Hepatocyte (in vitro differentiated cells): ENCODE measurements around the gene DNM2. TPM values are rescaled to one million over a fixed set of nuclear protein-coding genes. Genes with fewer than 3 reads are reported as not detected.

Experiments
- DNase-seq: peaks from one replicate; pipeline ENCODE4 v3.0.0-alpha.2; 2016; ENCODE audit warnings: low spot score
- H2AFZ ChIP-seq: fragments of 200-600 bp; sonication (generic); 2 replicates; pipeline ENCODE4 v1.6.0; 2016; ENCODE audit warnings: antibody characterized with exemption, mild to moderate bottlenecking
- H3K27ac ChIP-seq: fragments of 200-600 bp; sonication (generic); 2 replicates; pipeline ENCODE4 v1.5.1; 2016; ENCODE audit warnings: mild to moderate bottlenecking
- H3K27me3 ChIP-seq: fragments of 200-600 bp; sonication (generic); 2 replicates; pipeline ENCODE4 v1.6.1; 2016
- H3K36me3 ChIP-seq: fragments of 200-600 bp; sonication (generic); replicated peaks from 2 replicates; pipeline ENCODE4 v1.5.1; 2016; ENCODE audit warnings: low read depth; ENCODE audit not compliant: insufficient read depth
- H3K4me1 ChIP-seq: fragments of 200-600 bp; sonication (generic); 2 replicates; pipeline ENCODE4 v1.5.1; 2016; ENCODE audit warnings: mild to moderate bottlenecking, moderate library complexity; ENCODE audit not compliant: insufficient read depth
- H3K4me2 ChIP-seq: fragments of 200-600 bp; sonication (generic); 2 replicates; pipeline ENCODE4 v1.6.0; 2016
- H3K4me3 ChIP-seq: fragments of 200-600 bp; sonication (generic); 2 replicates; pipeline ENCODE4 v1.5.1; 2016; ENCODE audit warnings: mild to moderate bottlenecking
- H3K79me2 ChIP-seq: fragments of 200-600 bp; sonication (generic); 2 replicates; pipeline ENCODE4 v1.6.0; 2017; ENCODE audit warnings: mild to moderate bottlenecking
- H3K9me2 ChIP-seq: fragments of 200-600 bp; sonication (generic); replicated peaks from 2 replicates; pipeline ENCODE4 v1.6.0; 2017; ENCODE audit warnings: mild to moderate bottlenecking; ENCODE audit not compliant: insufficient read depth
- H3K9me3 ChIP-seq: fragments of 200-600 bp; sonication (generic); 2 replicates; pipeline ENCODE4 v1.5.1; 2016; ENCODE audit warnings: low read depth, mild to moderate bottlenecking
- H4K20me1 ChIP-seq: fragments of 200-600 bp; sonication (generic); 2 replicates; pipeline ENCODE4 v1.6.0; 2016; ENCODE audit warnings: mild to moderate bottlenecking; ENCODE audit not compliant: insufficient read depth, poor library complexity, severe bottlenecking
- EZH2 ChIP-seq: fragments of 200-600 bp; sonication (generic); IDR thresholded peaks from 2 replicates; pipeline ENCODE4 v1.6.1; 2016; ENCODE audit warnings: antibody characterized with exemption, mild to moderate bottlenecking, borderline replicate concordance
- EZH2phosphoT487 ChIP-seq: fragments of 200-600 bp; sonication (generic); IDR thresholded peaks from one replicate; pipeline ENCODE4 v1.6.1; 2018; ENCODE audit warnings: antibody characterized with exemption, mild to moderate bottlenecking, low read depth, moderate library complexity; ENCODE audit not compliant: unreplicated experiment, severe bottlenecking
- WGBS: methylation state at CpG from one replicate; pipeline ENCODE4 v1.1.6; 2016; ENCODE audit warnings: low lambda C conversion rate; ENCODE audit errors: missing lambda C conversion rate; 5-methylcytosine and 5-hydroxymethylcytosine counted together
- polyA plus RNA-seq: library from polyadenylated mRNA; unstranded; fragments of >200 nt; fragmentation: Nextera tagmentation; extraction: Ambion mirVana; gene quantifications from 2 replicates; pipeline ENCODE4 v1.2.1, GENCODE V29; 2016
- total RNA-seq: library from RNA; depleted of rRNA; stranded (reverse); fragments of >200 nt; gene quantifications from 2 replicates; pipeline ENCODE4 v1.2.3, GENCODE V29; 2014
- TF ChIP-seq, protein P1 (sequence below): fragments of 200-600 bp; sonication (generic); IDR thresholded peaks from 2 replicates; pipeline ENCODE4 v1.5.1; 2016; ENCODE audit warnings: antibody characterized with exemption, mild to moderate bottlenecking; ENCODE audit not compliant: poor library complexity

DNM2 gene
- total and polyA plus RNA-seq, 2 experiments from 2014 or later = 93.9 to 130 TPM

DNA sequence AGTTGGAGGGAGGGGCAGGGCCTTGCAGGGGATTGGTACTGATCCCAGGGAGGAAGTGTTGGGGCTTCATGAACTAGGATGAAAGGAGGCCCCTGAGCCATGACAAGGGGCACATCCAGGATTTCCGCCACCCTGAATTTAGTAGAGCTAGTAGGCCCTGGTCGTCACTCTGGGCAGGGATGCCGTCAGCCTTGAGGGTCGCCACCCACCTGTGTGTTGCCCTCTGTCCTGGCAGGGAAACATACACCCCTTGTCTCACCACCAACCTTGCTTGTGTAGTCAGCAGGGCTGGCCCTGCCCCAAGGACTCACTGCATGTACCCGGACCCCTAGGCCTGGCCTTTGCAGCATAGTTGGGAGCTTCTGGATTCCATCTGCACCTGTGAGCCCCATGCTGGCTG, 26.0 kb upstream of the DNM2 start:
- H3K79me2 ChIP-seq = no peaks in the 10 kb centered on the region
- no peaks in the 10 kb centered on the region for H3K9me3 ChIP-seq
- H3K36me3 ChIP-seq = no peaks in the 10 kb centered on the region
- no peak for TF ChIP-seq EZH2
- no peak for DNase-seq
- H3K4me1 ChIP-seq = no peaks in the 10 kb centered on the region
- no peak overlapping the region for H3K4me3 ChIP-seq
- no peaks in the 10 kb centered on the region for H3K27me3 ChIP-seq
- no peaks in the 10 kb centered on the region for H3K9me2 ChIP-seq
- peaks cover 43% of the 10 kb centered on the region for H4K20me1 ChIP-seq
- 95% methylated on average over 5 of the region's 5 CpGs for WGBS
- H3K4me2 ChIP-seq = no peak overlapping the region
- H3K27ac ChIP-seq = no peak overlapping the region
- H2AFZ ChIP-seq = no peak overlapping the region

- H3K9me3 ChIP-seq = no peaks in the 10 kb centered on the region
- WGBS = 94% methylated on average over 5 of the region's 5 CpGs
- no peaks in the 10 kb centered on the region for H3K79me2 ChIP-seq
- H3K27ac ChIP-seq = no peak overlapping the region
- H4K20me1 ChIP-seq = peaks cover 40% of the 10 kb centered on the region
- no peaks in the 10 kb centered on the region for H3K27me3 ChIP-seq
- no peaks in the 10 kb centered on the region for H3K9me2 ChIP-seq
- DNase-seq = no peak
- no peaks in the 10 kb centered on the region for H3K4me1 ChIP-seq
- no peak overlapping the region for H3K4me2 ChIP-seq
- H3K36me3 ChIP-seq = no peaks in the 10 kb centered on the region
- TF ChIP-seq, protein P1, sequence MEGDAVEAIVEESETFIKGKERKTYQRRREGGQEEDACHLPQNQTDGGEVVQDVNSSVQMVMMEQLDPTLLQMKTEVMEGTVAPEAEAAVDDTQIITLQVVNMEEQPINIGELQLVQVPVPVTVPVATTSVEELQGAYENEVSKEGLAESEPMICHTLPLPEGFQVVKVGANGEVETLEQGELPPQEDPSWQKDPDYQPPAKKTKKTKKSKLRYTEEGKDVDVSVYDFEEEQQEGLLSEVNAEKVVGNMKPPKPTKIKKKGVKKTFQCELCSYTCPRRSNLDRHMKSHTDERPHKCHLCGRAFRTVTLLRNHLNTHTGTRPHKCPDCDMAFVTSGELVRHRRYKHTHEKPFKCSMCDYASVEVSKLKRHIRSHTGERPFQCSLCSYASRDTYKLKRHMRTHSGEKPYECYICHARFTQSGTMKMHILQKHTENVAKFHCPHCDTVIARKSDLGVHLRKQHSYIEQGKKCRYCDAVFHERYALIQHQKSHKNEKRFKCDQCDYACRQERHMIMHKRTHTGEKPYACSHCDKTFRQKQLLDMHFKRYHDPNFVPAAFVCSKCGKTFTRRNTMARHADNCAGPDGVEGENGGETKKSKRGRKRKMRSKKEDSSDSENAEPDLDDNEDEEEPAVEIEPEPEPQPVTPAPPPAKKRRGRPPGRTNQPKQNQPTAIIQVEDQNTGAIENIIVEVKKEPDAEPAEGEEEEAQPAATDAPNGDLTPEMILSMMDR = no peak
- TF ChIP-seq EZH2phosphoT487 (no peak), EZH2 (no peak)
- no peak overlapping the region for H3K4me3 ChIP-seq
- no peak overlapping the region for H2AFZ ChIP-seq
These were observed 25.1 kb upstream of the DNM2 start for GRCh38 chr19:10692673-10693264.

DNA sequence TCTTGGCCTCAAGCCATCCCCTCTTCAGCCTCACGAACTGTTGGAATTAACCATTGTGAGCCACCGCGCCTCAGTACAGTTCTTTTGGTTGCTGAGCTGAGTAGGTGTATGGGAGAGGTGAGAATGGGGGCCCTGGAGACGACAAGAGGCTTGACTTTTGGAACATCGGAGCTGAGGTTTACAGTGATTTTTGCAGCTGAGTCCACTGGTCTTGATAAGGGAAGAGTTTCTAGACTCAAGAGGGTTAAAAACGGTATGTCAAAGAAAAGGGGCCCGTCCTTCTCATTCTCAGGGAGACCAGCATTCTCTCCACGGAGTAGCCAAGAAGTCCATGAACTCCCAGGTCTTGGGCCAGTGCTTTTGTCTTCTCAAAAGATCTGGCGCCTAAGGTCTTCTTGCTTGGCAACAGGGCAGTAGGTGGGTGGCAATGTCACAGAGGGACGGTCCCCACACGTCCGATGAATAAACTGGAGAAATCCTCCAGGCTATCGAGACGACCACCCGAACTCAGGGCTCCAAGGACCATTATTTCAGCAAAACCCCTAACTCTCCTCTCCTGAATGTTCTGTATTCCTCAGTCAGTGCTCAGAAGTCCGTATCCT, 23.1 kb upstream of the DNM2 start:
- no peak overlapping the region for H3K27ac ChIP-seq
- DNase-seq = no peak
- no peaks in the 10 kb centered on the region for H3K79me2 ChIP-seq
- no peak for TF ChIP-seq EZH2phosphoT487
- TF ChIP-seq EZH2 = no peak
- TF ChIP-seq, protein P1 = no peak
- no peak overlapping the region for H2AFZ ChIP-seq
- H3K9me3 ChIP-seq = no peaks in the 10 kb centered on the region
- no peaks in the 10 kb centered on the region for H3K9me2 ChIP-seq
- WGBS = 63% methylated on average over 16 of the region's 16 CpGs
- H3K4me1 ChIP-seq = no peaks in the 10 kb centered on the region
- no peak overlapping the region for H3K4me3 ChIP-seq
- no peaks in the 10 kb centered on the region for H3K27me3 ChIP-seq
- H3K4me2 ChIP-seq = peak overlapping the region; percentile 73
- peaks cover 34% of the 10 kb centered on the region for H4K20me1 ChIP-seq
- no peaks in the 10 kb centered on the region for H3K36me3 ChIP-seq

DNA sequence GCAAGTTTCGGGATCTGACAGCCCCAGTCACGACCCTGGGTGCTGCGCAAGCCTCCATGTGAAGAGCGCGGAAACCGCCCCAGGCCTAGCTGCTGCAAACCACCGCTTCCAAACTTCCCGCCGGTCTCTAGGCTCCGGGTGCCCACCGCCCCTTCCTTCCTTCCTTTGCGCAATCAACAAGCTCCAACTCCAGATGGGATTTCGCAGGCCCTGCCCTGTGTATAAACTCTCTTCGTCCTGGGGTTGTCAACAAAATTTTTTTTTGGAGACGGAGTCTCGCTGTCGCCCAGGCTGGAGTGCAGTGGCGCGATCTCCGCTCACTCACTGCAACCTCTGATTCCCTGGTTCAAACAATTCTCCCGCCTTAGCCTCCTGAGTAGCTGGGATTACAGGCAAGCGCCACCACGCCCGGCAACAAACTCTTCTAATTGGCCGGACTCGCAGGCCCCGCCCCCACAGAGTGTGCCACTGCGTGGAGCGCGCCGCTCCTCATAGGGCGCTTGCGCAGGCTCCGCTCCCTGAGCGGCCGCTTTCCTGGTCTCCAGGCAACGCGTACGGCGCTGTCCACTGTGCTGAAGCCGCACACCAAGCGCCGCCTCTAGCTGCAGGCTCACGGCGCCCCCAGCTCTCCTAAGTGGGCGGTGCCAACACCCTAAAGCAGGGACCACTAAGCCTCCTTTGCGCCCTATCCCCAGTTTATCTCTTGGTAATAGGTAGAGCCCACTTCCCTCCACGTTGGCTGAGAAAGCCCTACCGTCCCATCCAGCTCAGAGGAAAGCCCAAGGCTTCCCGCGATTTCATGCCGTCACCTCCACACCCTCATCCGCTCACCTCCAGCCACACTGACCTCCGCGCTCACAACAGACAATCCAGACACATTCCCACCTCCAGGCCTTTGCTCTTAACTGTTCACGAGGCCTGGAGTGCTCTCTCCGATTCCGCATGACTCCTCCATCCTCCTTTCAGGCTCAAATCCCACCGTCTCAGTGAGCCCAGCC, 22.2 kb upstream of the DNM2 start:
- Histone ChIP-seq H3K79me2 (no peaks in the 10 kb centered on the region), H3K27ac (no peak overlapping the region), H3K4me3 (no peak overlapping the region), H2AFZ (no peak overlapping the region), H3K4me2 (peak overlapping the region; percentile 73), H3K27me3 (no peaks in the 10 kb centered on the region), H4K20me1 (peaks cover 26% of the 10 kb centered on the region), H3K9me2 (no peaks in the 10 kb centered on the region), H3K9me3 (no peaks in the 10 kb centered on the region), H3K4me1 (no peaks in the 10 kb centered on the region), H3K36me3 (no peaks in the 10 kb centered on the region)
- DNase-seq = peak; percentile 99
- WGBS = 17% methylated on average over 58 of the region's 59 CpGs
- TF ChIP-seq, protein P1 = no peak
- TF ChIP-seq EZH2 (no peak), EZH2phosphoT487 (no peak)
